SK-N-SH treated with all-trans-retinoic acid at 6 μM for 48 hours (cell line): ENCODE measurements around the gene MBOAT2.

ENCODE experiments used
- ARNTL ChIP-seq: fragments of 450-650 bp; formaldehyde crosslinking; IDR thresholded peaks from 2 replicates; pipeline ENCODE4 v1.5.0; 2020; ENCODE audit warnings: low read depth, mild to moderate bottlenecking, moderate library complexity, borderline replicate concordance
- GLIS3 ChIP-seq: fragments of 250-450 bp; sonication (Bioruptor Pico); IDR thresholded peaks from 2 replicates; pipeline ENCODE4 v1.5.0; 2020; ENCODE audit warnings: mild to moderate bottlenecking, moderate library complexity
- PATZ1 ChIP-seq: fragments of 250-450 bp; sonication (Bioruptor Pico); IDR thresholded peaks from 2 replicates; pipeline ENCODE4 v1.8.0; 2020; ENCODE audit warnings: mild to moderate bottlenecking, moderate library complexity, borderline replicate concordance
- TCF4 ChIP-seq: fragments of 250-450 bp; sonication (Bioruptor Pico); IDR thresholded peaks from 2 replicates; pipeline ENCODE4 v1.8.0; 2021; ENCODE audit warnings: mild to moderate bottlenecking, moderate library complexity, borderline replicate concordance
- TOX ChIP-seq: fragments of 250-450 bp; sonication (Bioruptor Pico); IDR thresholded peaks from 2 replicates; pipeline ENCODE4 v1.8.0; 2021; ENCODE audit warnings: mild to moderate bottlenecking, moderate library complexity, borderline replicate concordance
- ZFP3 ChIP-seq: fragments of 250-450 bp; sonication (Bioruptor Pico); IDR thresholded peaks from 2 replicates; pipeline ENCODE4 v1.5.0; 2020; ENCODE audit warnings: mild to moderate bottlenecking, moderate library complexity
- ZFP30 ChIP-seq: fragments of 450-650 bp; formaldehyde crosslinking; IDR thresholded peaks from 2 replicates; pipeline ENCODE4 v1.5.0; 2022; ENCODE audit warnings: mild to moderate bottlenecking, moderate library complexity
- ZNF565 ChIP-seq: fragments of 450-650 bp; formaldehyde crosslinking; conservative IDR thresholded peaks from 2 replicates; pipeline ENCODE4 v1.5.0; 2020; ENCODE audit warnings: low read depth, mild to moderate bottlenecking, moderate library complexity
- ZNF70 ChIP-seq: fragments of 450-650 bp; formaldehyde crosslinking; IDR thresholded peaks from 2 replicates; pipeline ENCODE4 v1.5.0; 2020; ENCODE audit warnings: mild to moderate bottlenecking, moderate library complexity
- ZNF8 ChIP-seq: fragments of 450-650 bp; formaldehyde crosslinking; IDR thresholded peaks from 2 replicates; pipeline ENCODE4 v1.5.0; 2020; ENCODE audit warnings: mild to moderate bottlenecking, moderate library complexity
- TF ChIP-seq, protein P1 (sequence below): fragments of 250-450 bp; sonication (Bioruptor Pico); IDR thresholded peaks from 2 replicates; pipeline ENCODE4 v1.5.1; 2021; ENCODE audit warnings: mild to moderate bottlenecking, moderate library complexity

GRCh38 chr2:8893474-8893873 lies 110.0 kb downstream of the MBOAT2 start:
- TF ChIP-seq, protein P1, sequence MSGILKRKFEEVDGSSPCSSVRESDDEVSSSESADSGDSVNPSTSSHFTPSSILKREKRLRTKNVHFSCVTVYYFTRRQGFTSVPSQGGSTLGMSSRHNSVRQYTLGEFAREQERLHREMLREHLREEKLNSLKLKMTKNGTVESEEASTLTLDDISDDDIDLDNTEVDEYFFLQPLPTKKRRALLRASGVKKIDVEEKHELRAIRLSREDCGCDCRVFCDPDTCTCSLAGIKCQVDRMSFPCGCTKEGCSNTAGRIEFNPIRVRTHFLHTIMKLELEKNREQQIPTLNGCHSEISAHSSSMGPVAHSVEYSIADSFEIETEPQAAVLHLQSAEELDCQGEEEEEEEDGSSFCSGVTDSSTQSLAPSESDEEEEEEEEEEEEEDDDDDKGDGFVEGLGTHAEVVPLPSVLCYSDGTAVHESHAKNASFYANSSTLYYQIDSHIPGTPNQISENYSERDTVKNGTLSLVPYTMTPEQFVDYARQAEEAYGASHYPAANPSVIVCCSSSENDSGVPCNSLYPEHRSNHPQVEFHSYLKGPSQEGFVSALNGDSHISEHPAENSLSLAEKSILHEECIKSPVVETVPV = no peak
- no peak for TF ChIP-seq PATZ1 (CRISPR knock-in tag)
- no peak for TF ChIP-seq ZNF565 (CRISPR knock-in tag)
- TF ChIP-seq ZFP3 (CRISPR knock-in tag) = no peak
- TF ChIP-seq GLIS3 (CRISPR knock-in tag) = no peak
- no peak for TF ChIP-seq ZNF70 (CRISPR knock-in tag)
- TF ChIP-seq TOX (CRISPR knock-in tag) = no peak
- TF ChIP-seq ZFP30 (CRISPR knock-in tag) = no peak
- no peak for TF ChIP-seq TCF4 (CRISPR knock-in tag)
- no peak for TF ChIP-seq ARNTL (CRISPR knock-in tag)
- TF ChIP-seq ZNF8 (CRISPR knock-in tag) = no peak
